DND-41 (cell line): Measurements from ENCODE around the gene FGR.

Experiments used
- ATAC-seq: fragments of 200-7000 bp; cut with Tn5 transposase; 3 replicates; pipeline ENCODE4 v1.9.1; 2021; ENCODE audit warnings: low read depth; ENCODE audit not compliant: insufficient read depth
- DNase-seq: peaks from one replicate; pipeline ENCODE4 v3.0.0-alpha.2; 2020
- H2AFZ ChIP-seq: 2 replicates; pipeline ENCODE4 v1.6.0; 2012; ENCODE audit warnings: low read depth, low read length
- H3K27ac ChIP-seq: 2 replicates; pipeline ENCODE4 v1.5.1; 2012; ENCODE audit warnings: low read length, inconsistent platforms
- H3K27me3 ChIP-seq: fragments of 200-600 bp; sonication (generic); 2 replicates; pipeline ENCODE4 v1.6.0; 2012; ENCODE audit warnings: low read length, mild to moderate bottlenecking, inconsistent platforms; ENCODE audit not compliant: insufficient read depth, poor library complexity
- H3K36me3 ChIP-seq: 2 replicates; pipeline ENCODE4 v1.5.1; 2012; ENCODE audit warnings: low read length, inconsistent platforms; ENCODE audit not compliant: insufficient read depth
- H3K4me1 ChIP-seq: 2 replicates; pipeline ENCODE4 v1.5.1; 2012; ENCODE audit warnings: mild to moderate bottlenecking, low read length; ENCODE audit not compliant: insufficient read depth
- H3K4me2 ChIP-seq: 2 replicates; pipeline ENCODE4 v1.6.0; 2012; ENCODE audit warnings: mild to moderate bottlenecking, moderate library complexity, low read length, inconsistent platforms; ENCODE audit not compliant: insufficient read depth
- H3K4me3 ChIP-seq, 2 experiments: fragments of 200-600 bp in 1 of 2; shearing (Covaris generic) in 1 of 2; 2 replicates each; pipeline ENCODE4 v1.5.1; 2012 to 2016; ENCODE audit warnings: inconsistent platforms in 2 of 2, low read length in 2 of 2, mild to moderate bottlenecking in 2 of 2, low read depth in 1 of 2, moderate library complexity in 1 of 2
- H3K79me2 ChIP-seq: 2 replicates; pipeline ENCODE4 v1.6.0; 2012; ENCODE audit warnings: low read length, inconsistent platforms; ENCODE audit not compliant: insufficient read depth
- H3K9ac ChIP-seq: 2 replicates; pipeline ENCODE4 v1.6.0; 2012; ENCODE audit warnings: low read depth, mild to moderate bottlenecking, inconsistent platforms, low read length, moderate library complexity
- H3K9me3 ChIP-seq: 2 replicates; pipeline ENCODE4 v1.5.1; 2012; ENCODE audit warnings: low read length, moderate library complexity, mild to moderate bottlenecking, inconsistent platforms; ENCODE audit not compliant: insufficient read depth, severe bottlenecking
- H4K20me1 ChIP-seq: 2 replicates; pipeline ENCODE4 v1.6.0; 2012; ENCODE audit warnings: low read length; ENCODE audit not compliant: insufficient read depth
- EZH2 ChIP-seq: IDR thresholded peaks from 3 replicates; pipeline ENCODE4 v1.6.1; 2012; ENCODE audit warnings: borderline replicate concordance, low read depth, mild to moderate bottlenecking, moderate library complexity, low read length, inconsistent platforms; ENCODE audit not compliant: severe bottlenecking
- TF ChIP-seq, protein P1 (sequence below): IDR thresholded peaks from 2 replicates; pipeline ENCODE4 v1.5.1; 2012; ENCODE audit warnings: borderline replicate concordance, low read length, moderate library complexity, mild to moderate bottlenecking; ENCODE audit not compliant: poor library complexity, severe bottlenecking; ENCODE audit errors: extremely low read depth

FGR gene

DNA sequence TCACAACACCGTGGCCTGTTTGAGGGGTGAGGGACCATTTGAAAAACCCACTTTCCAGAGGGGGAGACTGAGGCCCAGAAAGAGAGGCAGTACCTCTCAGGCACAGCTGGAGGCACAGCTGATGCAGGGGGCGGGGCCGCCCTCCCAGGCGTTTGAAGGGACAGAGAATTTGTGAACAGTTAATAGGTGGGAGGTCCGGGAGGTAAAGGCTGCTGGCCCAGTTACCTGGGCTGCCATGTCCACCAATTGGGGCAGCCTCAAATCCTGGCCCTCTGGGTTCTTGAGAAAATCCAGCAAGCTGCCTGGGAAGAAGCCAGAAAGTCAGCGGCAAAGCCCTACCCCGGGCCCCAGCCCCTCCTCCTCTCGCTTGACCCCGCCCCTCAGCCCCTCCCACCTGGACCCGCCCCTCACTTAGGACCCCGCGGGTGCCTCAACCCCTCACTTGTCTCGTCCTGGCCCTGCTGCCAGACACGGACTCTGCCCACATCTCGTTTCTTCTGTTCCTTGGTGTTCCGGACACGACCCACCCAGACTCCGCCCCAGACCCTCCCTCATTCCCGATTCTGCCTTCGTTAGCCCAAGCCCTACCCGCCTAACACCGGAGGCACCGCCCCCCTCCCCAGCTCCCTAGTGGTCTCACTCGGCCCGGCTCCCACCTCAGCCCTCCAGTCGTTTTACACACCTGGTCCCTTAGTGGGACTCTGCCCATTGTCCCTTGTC, 20.2 kb downstream of the FGR start:
- H3K36me3 ChIP-seq: peaks cover 7% of the 10 kb centered on the region; the same call in 1 of the 2 replicates
- TF ChIP-seq, protein P1, sequence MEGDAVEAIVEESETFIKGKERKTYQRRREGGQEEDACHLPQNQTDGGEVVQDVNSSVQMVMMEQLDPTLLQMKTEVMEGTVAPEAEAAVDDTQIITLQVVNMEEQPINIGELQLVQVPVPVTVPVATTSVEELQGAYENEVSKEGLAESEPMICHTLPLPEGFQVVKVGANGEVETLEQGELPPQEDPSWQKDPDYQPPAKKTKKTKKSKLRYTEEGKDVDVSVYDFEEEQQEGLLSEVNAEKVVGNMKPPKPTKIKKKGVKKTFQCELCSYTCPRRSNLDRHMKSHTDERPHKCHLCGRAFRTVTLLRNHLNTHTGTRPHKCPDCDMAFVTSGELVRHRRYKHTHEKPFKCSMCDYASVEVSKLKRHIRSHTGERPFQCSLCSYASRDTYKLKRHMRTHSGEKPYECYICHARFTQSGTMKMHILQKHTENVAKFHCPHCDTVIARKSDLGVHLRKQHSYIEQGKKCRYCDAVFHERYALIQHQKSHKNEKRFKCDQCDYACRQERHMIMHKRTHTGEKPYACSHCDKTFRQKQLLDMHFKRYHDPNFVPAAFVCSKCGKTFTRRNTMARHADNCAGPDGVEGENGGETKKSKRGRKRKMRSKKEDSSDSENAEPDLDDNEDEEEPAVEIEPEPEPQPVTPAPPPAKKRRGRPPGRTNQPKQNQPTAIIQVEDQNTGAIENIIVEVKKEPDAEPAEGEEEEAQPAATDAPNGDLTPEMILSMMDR: no peak
- no peak for TF ChIP-seq EZH2
- H3K27ac ChIP-seq: peak overlapping the region; percentile 98
- H4K20me1 ChIP-seq: no peaks in the 10 kb centered on the region
- no peak overlapping the region for H2AFZ ChIP-seq
- DNase-seq: no peak
- no peaks in the 10 kb centered on the region for H3K79me2 ChIP-seq
- peaks cover 61% of the 10 kb centered on the region for H3K4me1 ChIP-seq
- ATAC-seq: no peak
- H3K4me3 ChIP-seq: no peak overlapping the region
- H3K9ac ChIP-seq: no peak overlapping the region
- no peaks in the 10 kb centered on the region for H3K9me3 ChIP-seq
- H3K4me2 ChIP-seq: no peak overlapping the region
- no peaks in the 10 kb centered on the region for H3K27me3 ChIP-seq

DNA sequence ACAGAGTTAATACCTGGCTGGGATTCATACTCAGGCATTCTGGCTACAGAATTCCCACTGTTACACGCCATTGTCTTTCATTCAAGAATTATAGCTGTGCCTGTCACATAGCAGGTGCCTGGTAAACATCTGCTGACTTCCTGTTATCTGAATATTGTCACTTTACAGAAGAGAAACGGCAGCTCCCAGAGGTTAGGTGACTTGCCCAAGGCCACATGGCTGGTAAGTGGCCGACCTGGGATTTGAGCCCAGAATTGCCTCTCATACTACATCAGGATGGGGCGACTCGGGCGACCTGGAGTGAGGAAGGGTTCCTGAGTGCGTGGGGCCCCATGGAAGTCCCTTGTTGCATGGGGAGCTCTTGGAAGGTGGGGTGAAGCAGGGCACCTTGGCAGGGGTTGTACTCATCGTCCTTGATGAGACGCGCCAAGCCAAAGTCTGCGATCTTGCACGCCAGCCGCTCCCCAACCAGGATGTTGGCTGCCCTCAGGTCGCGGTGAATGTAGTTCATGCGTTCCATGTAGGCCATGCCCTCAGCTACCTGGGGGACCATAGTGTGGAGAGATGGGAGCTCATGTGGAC, 20.9 kb downstream of the FGR start:
- H3K4me2 ChIP-seq: no peak overlapping the region
- no peak for DNase-seq
- H3K79me2 ChIP-seq: no peaks in the 10 kb centered on the region
- no peak overlapping the region for H3K4me3 ChIP-seq
- H2AFZ ChIP-seq: no peak overlapping the region
- peak overlapping the region; percentile 58 for H3K27ac ChIP-seq
- ATAC-seq: no peak
- H3K27me3 ChIP-seq: no peaks in the 10 kb centered on the region
- H3K9me3 ChIP-seq: no peaks in the 10 kb centered on the region
- peaks cover 7% of the 10 kb centered on the region; the same call in 1 of the 2 replicates for H3K36me3 ChIP-seq
- H3K9ac ChIP-seq: no peak overlapping the region
- H4K20me1 ChIP-seq: no peaks in the 10 kb centered on the region
- TF ChIP-seq, protein P1: no peak
- TF ChIP-seq EZH2: no peak
- H3K4me1 ChIP-seq: peaks cover 61% of the 10 kb centered on the region

- Histone ChIP-seq H3K36me3 (peaks cover 7% of the 10 kb centered on the region; the same call in 1 of the 2 replicates), H3K27me3 (no peaks in the 10 kb centered on the region), H3K4me2 (no peak overlapping the region), H3K9ac (no peak overlapping the region), H3K9me3 (no peaks in the 10 kb centered on the region), H3K4me1 (peaks cover 61% of the 10 kb centered on the region), H3K79me2 (no peaks in the 10 kb centered on the region), H2AFZ (no peak overlapping the region), H4K20me1 (no peaks in the 10 kb centered on the region), H3K27ac (peak overlapping the region; percentile 51), H3K4me3 (no peak overlapping the region)
- TF ChIP-seq EZH2: no peak
- TF ChIP-seq, protein P1: no peak
- ATAC-seq (no peak), DNase-seq (no peak)
These were observed 22.3 kb downstream of the FGR start for GRCh38 chr1:27612718-27613117.
